Measurements from ENCODE around the gene PDLIM3. TPM values are rescaled to one million over a fixed set of nuclear protein-coding genes. Genes with fewer than 3 reads are reported as not detected.

Gene PDLIM3
- total RNA-seq, 6 donors from 2014 or later, result 15.9 to 183 (median 42.2) TPM

- WGBS, 2 donors, result 68 to 83% methylated on average over 15 of the region's 15 CpGs
- DNase-seq (no peak), ATAC-seq (ENCODE audit: low FRiP score in 2 of 2) (no peak)
- Histone ChIP-seq H3K4me3 (no peak overlapping the region), H3K27me3 (no peaks in the 10 kb centered on the region), H3K9me3 (no peaks in the 10 kb centered on the region), H3K4me1 (no peaks in the 10 kb centered on the region), H3K27ac (no peak overlapping the region), H3K36me3 (no peaks in the 10 kb centered on the region)
- TF ChIP-seq CTCF (IDR thresholded peaks at IDR 0.05), result no peak
- no peak for TF ChIP-seq POLR2A (IDR thresholded peaks at IDR 0.05)
- TF ChIP-seq POLR2AphosphoS5 (IDR thresholded peaks at IDR 0.05), result no peak
- no peak for TF ChIP-seq EP300 (IDR thresholded peaks at IDR 0.05)
These were observed 55.1 kb downstream of the PDLIM3 start for GRCh38 chr4:185480016-185480732.

- WGBS, 2 donors, result 76 to 80% methylated on average over 1 of the region's 1 CpG
- H3K9me3 ChIP-seq, result no peaks in the 10 kb centered on the region
- no peak overlapping the region for H3K27ac ChIP-seq
- no peak for ATAC-seq (ENCODE audit: low FRiP score in 2 of 2)
- TF ChIP-seq POLR2AphosphoS5 (IDR thresholded peaks at IDR 0.05) (no peak), POLR2A (IDR thresholded peaks at IDR 0.05) (no peak), CTCF (IDR thresholded peaks at IDR 0.05) (no peak), EP300 (IDR thresholded peaks at IDR 0.05) (no peak)
- no peaks in the 10 kb centered on the region for H3K27me3 ChIP-seq
- DNase-seq, result no peak
- H3K4me1 ChIP-seq, result no peaks in the 10 kb centered on the region
- no peak overlapping the region for H3K4me3 ChIP-seq
- no peaks in the 10 kb centered on the region for H3K36me3 ChIP-seq
These were observed 55.8 kb downstream of the PDLIM3 start for GRCh38 chr4:185479507-185479971.

GRCh38 chr4:185473247-185473646 lies 62.1 kb downstream of the PDLIM3 start:
- no peaks in the 10 kb centered on the region for H3K36me3 ChIP-seq
- no peak overlapping the region for H3K4me3 ChIP-seq
- H3K27me3 ChIP-seq, result no peaks in the 10 kb centered on the region
- no peak overlapping the region for H3K27ac ChIP-seq
- no peak for ATAC-seq (ENCODE audit: low FRiP score in 2 of 2)
- peaks cover 3 to 17% (median 11%) of the 10 kb centered on the region in 4 donors for H3K4me1 ChIP-seq
- DNase-seq, result peak in 1 of 2 donors; percentile 54
- no peaks in the 10 kb centered on the region for H3K9me3 ChIP-seq
- TF ChIP-seq POLR2A (IDR thresholded peaks at IDR 0.05) (no peak), CTCF (IDR thresholded peaks at IDR 0.05) (no peak), EP300 (IDR thresholded peaks at IDR 0.05) (no peak), POLR2AphosphoS5 (IDR thresholded peaks at IDR 0.05) (no peak)
- WGBS, 2 donors, result 91 to 94% methylated on average over 8 of the region's 8 CpGs

- Histone ChIP-seq H3K27ac (no peak overlapping the region), H3K4me3 (peak overlapping the region; percentile 56 to 89 (median 83)), H3K9me3 (no peaks in the 10 kb centered on the region), H3K36me3 (no peaks in the 10 kb centered on the region), H3K27me3 (no peaks in the 10 kb centered on the region), H3K4me1 (peaks cover 3 to 17% (median 11%) of the 10 kb centered on the region in 4 donors)
- TF ChIP-seq EP300 (IDR thresholded peaks at IDR 0.05) (no peak), CTCF (IDR thresholded peaks at IDR 0.05) (no peak), POLR2A (IDR thresholded peaks at IDR 0.05) (no peak), POLR2AphosphoS5 (IDR thresholded peaks at IDR 0.05) (no peak)
- 40 to 55% methylated on average over 10 of the region's 10 CpGs for WGBS, 2 donors
- ATAC-seq (ENCODE audit: low FRiP score in 2 of 2), result no peak
- DNase-seq, result no peak
These were observed 63.2 kb downstream of the PDLIM3 start for GRCh38 chr4:185472103-185472542.
